Measurements from ENCODE around the gene TMEM184B. TPM values are rescaled to one million over a fixed set of nuclear protein-coding genes. Genes with fewer than 3 reads are reported as not detected.
A peak's percentile ranks its signal among the peaks of the same experiment; 100 is the strongest.

The TMEM184B gene
- polyA plus RNA-seq, 1 experiment: 36.8 TPM

- Histone ChIP-seq H3K4me3 (ENCODE audit: low read depth, low read length) (peak overlapping the region; percentile 79), H3K9me3 (ENCODE audit: control insufficient read depth, insufficient read depth, low read length) (no peaks in the 10 kb centered on the region; the same call in 1 of the 2 replicates), H3K27me3 (ENCODE audit: control insufficient read depth, insufficient read depth, low read length) (no peaks in the 10 kb centered on the region), H3K27ac (ENCODE audit: low read depth, low read length) (peak overlapping the region; percentile 97)
- ChIA-PET CTCF (interaction anchor here (0.7 kb wide), 1 partner anchor 320 kb away, joined by 5 read pairs; no protein-coding TSS in a partner anchor), POLR2A (interaction anchor here (0.5 to 1.5 kb wide), 5 partner anchors 9 to 74 kb away, joined by 3 to 13 read pairs (median 8); no protein-coding TSS in a partner anchor)
- no peak for DNase-seq (ENCODE audit: low read depth, low spot score)
- TF ChIP-seq CTCF (IDR thresholded peaks at IDR 0.05; ENCODE audit: low read depth, low read length): no peak; the same call in 1 of the 2 replicates
These were observed 41.5 kb upstream of the TMEM184B start for GRCh38 chr22:38314051-38314932.

GRCh38 chr22:38313384-38313955, 40.7 kb upstream of the TMEM184B start:
- Histone ChIP-seq H3K4me3 (ENCODE audit: low read depth, low read length) (peak overlapping the region; percentile 79), H3K27ac (ENCODE audit: low read depth, low read length) (peak overlapping the region; percentile 97), H3K9me3 (ENCODE audit: control insufficient read depth, insufficient read depth, low read length) (no peaks in the 10 kb centered on the region; the same call in 1 of the 2 replicates), H3K27me3 (ENCODE audit: control insufficient read depth, insufficient read depth, low read length) (no peaks in the 10 kb centered on the region)
- peak; percentile 81 for DNase-seq (ENCODE audit: low read depth, low spot score)
- ChIA-PET POLR2A (interaction anchor here (0.5 to 0.9 kb wide), 2 partner anchors 13 to 73 kb away, joined by 10 to 13 read pairs; no protein-coding TSS in a partner anchor), CTCF (interaction anchor here (0.5 to 0.7 kb wide), 2 partner anchors 18 to 321 kb away, joined by 5 read pairs; no protein-coding TSS in a partner anchor)
- TF ChIP-seq CTCF (IDR thresholded peaks at IDR 0.05; ENCODE audit: low read depth, low read length): no peak

GRCh38 chr22:38312261-38312800, 39.5 kb upstream of the TMEM184B start:
- ChIA-PET POLR2A (interaction anchor here (0.6 to 0.7 kb wide), 4 partner anchors 20 to 144 kb away, joined by 3 to 11 read pairs (median 6); no protein-coding TSS in a partner anchor), CTCF (interaction anchor here (0.6 kb wide), 1 partner anchor 238 kb away, joined by 3 read pairs; no protein-coding TSS in a partner anchor)
- Histone ChIP-seq H3K27ac (ENCODE audit: low read depth, low read length) (peak overlapping the region; percentile 97), H3K27me3 (ENCODE audit: control insufficient read depth, insufficient read depth, low read length) (no peaks in the 10 kb centered on the region), H3K9me3 (ENCODE audit: control insufficient read depth, insufficient read depth, low read length) (no peaks in the 10 kb centered on the region; the same call in 1 of the 2 replicates), H3K4me3 (ENCODE audit: low read depth, low read length) (peak overlapping the region; percentile 79)
- DNase-seq (ENCODE audit: low read depth, low spot score): no peak
- TF ChIP-seq CTCF (IDR thresholded peaks at IDR 0.05; ENCODE audit: low read depth, low read length): no peak

GRCh38 chr22:38311323-38311620, 38.5 kb upstream of the TMEM184B start:
- ChIA-PET CTCF (no interaction called here), POLR2A (interaction anchor here (0.6 kb wide), 1 partner anchor 39 kb away, joined by 3 read pairs; no protein-coding TSS in a partner anchor)
- Histone ChIP-seq H3K27me3 (ENCODE audit: control insufficient read depth, insufficient read depth, low read length) (no peaks in the 10 kb centered on the region), H3K4me3 (ENCODE audit: low read depth, low read length) (no peak overlapping the region), H3K27ac (ENCODE audit: low read depth, low read length) (peak overlapping the region; percentile 39), H3K9me3 (ENCODE audit: control insufficient read depth, insufficient read depth, low read length) (no peaks in the 10 kb centered on the region)
- no peak for DNase-seq (ENCODE audit: low read depth, low spot score)
- no peak for TF ChIP-seq CTCF (IDR thresholded peaks at IDR 0.05; ENCODE audit: low read depth, low read length)
